ENCODE results near the gene PSD.

PSD gene

GRCh38 chr10:102453502-102453901 lies 34.9 kb upstream of the PSD start:
- H3K4me3 ChIP-seq (ENCODE audit: control insufficient read depth, low read depth, low read length), result no peak overlapping the region
- TF ChIP-seq CTCF (IDR thresholded peaks at IDR 0.05; ENCODE audit: control insufficient read depth, insufficient read depth, low read depth, low read length, missing control alignments), result no peak
- no peak for DNase-seq (ENCODE audit: low read depth)

GRCh38 chr10:102452672-102453340 lies 34.2 kb upstream of the PSD start:
- no peak for DNase-seq (ENCODE audit: low read depth)
- no peak for TF ChIP-seq CTCF (IDR thresholded peaks at IDR 0.05; ENCODE audit: control insufficient read depth, insufficient read depth, low read depth, low read length, missing control alignments)
- H3K4me3 ChIP-seq (ENCODE audit: control insufficient read depth, low read depth, low read length), result no peak overlapping the region

- no peak for TF ChIP-seq CTCF (IDR thresholded peaks at IDR 0.05; ENCODE audit: control insufficient read depth, insufficient read depth, low read depth, low read length, missing control alignments)
- peak within 1 kb of the TSS; percentile 61 for H3K4me3 ChIP-seq (ENCODE audit: control insufficient read depth, low read depth, low read length)
- DNase-seq (ENCODE audit: low read depth), result no peak
These were observed 32.8 kb upstream of the PSD start, which contains the start of gene C10orf95 for GRCh38 chr10:102451105-102451969. Gene C10orf95 (minus strand): TSS chr10:102451543. CDS start chr10:102451093, 450 bp downstream.

- no peak for DNase-seq (ENCODE audit: low read depth)
- no peak for TF ChIP-seq CTCF (IDR thresholded peaks at IDR 0.05; ENCODE audit: control insufficient read depth, insufficient read depth, low read depth, low read length, missing control alignments)
- peak overlapping the region; percentile 61 for H3K4me3 ChIP-seq (ENCODE audit: control insufficient read depth, low read depth, low read length)
These were observed 32.0 kb upstream of the PSD start for GRCh38 chr10:102450374-102451104.

- no peak for TF ChIP-seq CTCF (IDR thresholded peaks at IDR 0.05; ENCODE audit: control insufficient read depth, insufficient read depth, low read depth, low read length, missing control alignments)
- DNase-seq (ENCODE audit: low read depth), result no peak
- peak overlapping the region; percentile 61 for H3K4me3 ChIP-seq (ENCODE audit: control insufficient read depth, low read depth, low read length)
These were observed 31.5 kb upstream of the PSD start for GRCh38 chr10:102450124-102450373.

- DNase-seq (ENCODE audit: low read depth), result no peak
- peak overlapping the region; percentile 61 for H3K4me3 ChIP-seq (ENCODE audit: control insufficient read depth, low read depth, low read length)
- TF ChIP-seq CTCF (IDR thresholded peaks at IDR 0.05; ENCODE audit: control insufficient read depth, insufficient read depth, low read depth, low read length, missing control alignments), result no peak
These were observed 30.9 kb upstream of the PSD start for GRCh38 chr10:102449321-102450123.
